Measurements from ENCODE around the gene ABCG8.

- TF ChIP-seq CTCF (IDR thresholded peaks at IDR 0.05) (no peak), POLR2A (IDR thresholded peaks at IDR 0.05) (no peak), EP300 (IDR thresholded peaks at IDR 0.05) (no peak)
Measured at GRCh38 chr2:43880952-43881351, 42.2 kb downstream of the ABCG8 start.

All from tibial nerve (tissue), 4 donors.